GM12878 (cell line): ENCODE data around the gene MEF2D.

Experiments
- CTCF ChIP-seq, 3 experiments: IDR thresholded peaks in 2 of 3; conservative IDR thresholded peaks in 1 of 3; 2 replicates each; pipeline ENCODE4 v1.5.1; 2011; ENCODE audit warnings: low read depth in 3 of 3, low read length in 3 of 3, mild to moderate bottlenecking in 3 of 3, control low read depth in 2 of 3, moderate library complexity in 2 of 3, inconsistent platforms in 1 of 3, mixed read lengths in 1 of 3; ENCODE audit not compliant: control insufficient read depth in 2 of 3, insufficient read depth in 1 of 3; ENCODE audit errors: extremely low read depth in 1 of 3
- EP300 ChIP-seq, 2 experiments: fragments of 150-350 bp in 1 of 2; IDR thresholded peaks; 2 replicates each; pipeline ENCODE4 v1.6.1; 2011 to 2012; ENCODE audit warnings: low read depth in 2 of 2, low read length in 2 of 2, borderline replicate concordance in 1 of 2, improper control_type of control experiment in 1 of 2, inconsistent platforms in 1 of 2; ENCODE audit not compliant: control insufficient read depth in 1 of 2
- EZH2 ChIP-seq: IDR thresholded peaks from 2 replicates; pipeline ENCODE4 v1.6.1; 2012; ENCODE audit warnings: low read depth, mild to moderate bottlenecking, control low read depth, inconsistent platforms, low read length, borderline replicate concordance; ENCODE audit not compliant: control insufficient read depth
- MYC ChIP-seq: IDR thresholded peaks from 2 replicates; pipeline ENCODE4 v1.6.1; 2011; ENCODE audit warnings: mild to moderate bottlenecking, low read length, moderate library complexity, inconsistent platforms; ENCODE audit not compliant: insufficient read depth, insufficient replicate concordance, insufficient read length, severe bottlenecking
- NR2C2 ChIP-seq: IDR thresholded peaks from 2 replicates; pipeline ENCODE4 v1.6.1; 2011; ENCODE audit warnings: borderline replicate concordance, low read depth; ENCODE audit not compliant: control insufficient read depth, insufficient read length
- POLR2A ChIP-seq: IDR thresholded peaks from 2 replicates; pipeline ENCODE4 v1.6.1; 2011; ENCODE audit warnings: low read depth, mild to moderate bottlenecking, low read length
- POLR2AphosphoS2 ChIP-seq: IDR thresholded peaks from 2 replicates; pipeline ENCODE4 v1.6.1; 2011; ENCODE audit warnings: low read depth, mild to moderate bottlenecking, low read length, improper control_type of control experiment, moderate library complexity
- SMAD5 ChIP-seq: IDR thresholded peaks from 2 replicates; pipeline ENCODE4 v1.6.1; 2016; ENCODE audit warnings: antibody characterized with exemption, low read depth
- TAF1 ChIP-seq: IDR thresholded peaks from 2 replicates; pipeline ENCODE4 v1.6.1; 2011; ENCODE audit warnings: mild to moderate bottlenecking, low read depth, low read length, borderline replicate concordance
- YBX1 ChIP-seq: fragments of 450-650 bp; IDR thresholded peaks from 2 replicates; pipeline ENCODE4 v1.6.1; 2016; ENCODE audit warnings: antibody characterized with exemption
- ZSCAN29 ChIP-seq: fragments of 450-650 bp; IDR thresholded peaks from 2 replicates; pipeline ENCODE4 v1.6.1; 2017; ENCODE audit warnings: mild to moderate bottlenecking, moderate library complexity
- TF ChIP-seq, protein P1 (sequence below): fragments of 450-650 bp; IDR thresholded peaks from 2 replicates; pipeline ENCODE4 v1.6.1; 2017; ENCODE audit warnings: borderline replicate concordance
- TF ChIP-seq, protein P2 (sequence below): fragments of 450-650 bp; IDR thresholded peaks from 2 replicates; pipeline ENCODE4 v1.6.1; 2018; ENCODE audit warnings: mild to moderate bottlenecking, low read depth, moderate library complexity; ENCODE audit not compliant: partially characterized antibody

- TF ChIP-seq MYC, result no peak
- TF ChIP-seq CTCF (IDR thresholded peaks at IDR 0.05 in 2 of 3, conservative IDR thresholded peaks at IDR 0.05 in 1 of 3; ENCODE audit: control insufficient read depth in 2 of 3, extremely low read depth in 1 of 3, insufficient read depth in 1 of 3, low read depth in 3 of 3, low read length in 3 of 3), result no peak
- TF ChIP-seq POLR2AphosphoS2, result no peak
- no peak for TF ChIP-seq EP300 (IDR thresholded peaks at IDR 0.05; ENCODE audit: borderline replicate concordance in 1 of 2, control insufficient read depth in 1 of 2, low read depth in 2 of 2, low read length in 2 of 2)
- TF ChIP-seq TAF1, result no peak
- no peak for TF ChIP-seq ZSCAN29
- no peak for TF ChIP-seq YBX1
- no peak for TF ChIP-seq SMAD5
- TF ChIP-seq, protein P1, sequence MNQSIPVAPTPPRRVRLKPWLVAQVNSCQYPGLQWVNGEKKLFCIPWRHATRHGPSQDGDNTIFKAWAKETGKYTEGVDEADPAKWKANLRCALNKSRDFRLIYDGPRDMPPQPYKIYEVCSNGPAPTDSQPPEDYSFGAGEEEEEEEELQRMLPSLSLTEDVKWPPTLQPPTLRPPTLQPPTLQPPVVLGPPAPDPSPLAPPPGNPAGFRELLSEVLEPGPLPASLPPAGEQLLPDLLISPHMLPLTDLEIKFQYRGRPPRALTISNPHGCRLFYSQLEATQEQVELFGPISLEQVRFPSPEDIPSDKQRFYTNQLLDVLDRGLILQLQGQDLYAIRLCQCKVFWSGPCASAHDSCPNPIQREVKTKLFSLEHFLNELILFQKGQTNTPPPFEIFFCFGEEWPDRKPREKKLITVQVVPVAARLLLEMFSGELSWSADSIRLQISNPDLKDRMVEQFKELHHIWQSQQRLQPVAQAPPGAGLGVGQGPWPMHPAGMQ, result no peak
- TF ChIP-seq, protein P2, sequence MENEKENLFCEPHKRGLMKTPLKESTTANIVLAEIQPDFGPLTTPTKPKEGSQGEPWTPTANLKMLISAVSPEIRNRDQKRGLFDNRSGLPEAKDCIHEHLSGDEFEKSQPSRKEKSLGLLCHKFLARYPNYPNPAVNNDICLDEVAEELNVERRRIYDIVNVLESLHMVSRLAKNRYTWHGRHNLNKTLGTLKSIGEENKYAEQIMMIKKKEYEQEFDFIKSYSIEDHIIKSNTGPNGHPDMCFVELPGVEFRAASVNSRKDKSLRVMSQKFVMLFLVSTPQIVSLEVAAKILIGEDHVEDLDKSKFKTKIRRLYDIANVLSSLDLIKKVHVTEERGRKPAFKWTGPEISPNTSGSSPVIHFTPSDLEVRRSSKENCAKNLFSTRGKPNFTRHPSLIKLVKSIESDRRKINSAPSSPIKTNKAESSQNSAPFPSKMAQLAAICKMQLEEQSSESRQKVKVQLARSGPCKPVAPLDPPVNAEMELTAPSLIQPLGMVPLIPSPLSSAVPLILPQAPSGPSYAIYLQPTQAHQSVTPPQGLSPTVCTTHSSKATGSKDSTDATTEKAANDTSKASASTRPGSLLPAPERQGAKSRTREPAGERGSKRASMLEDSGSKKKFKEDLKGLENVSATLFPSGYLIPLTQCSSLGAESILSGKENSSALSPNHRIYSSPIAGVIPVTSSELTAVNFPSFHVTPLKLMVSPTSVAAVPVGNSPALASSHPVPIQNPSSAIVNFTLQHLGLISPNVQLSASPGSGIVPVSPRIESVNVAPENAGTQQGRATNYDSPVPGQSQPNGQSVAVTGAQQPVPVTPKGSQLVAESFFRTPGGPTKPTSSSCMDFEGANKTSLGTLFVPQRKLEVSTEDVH, result no peak
- no peak for TF ChIP-seq NR2C2
- TF ChIP-seq EZH2, result no peak
- TF ChIP-seq POLR2A, result no peak
Measured at GRCh38 chr1:156439777-156440183, 60.8 kb downstream of the MEF2D start.
